Stomach smooth muscle (tissue), 2 donors: ENCODE data around the gene TFG.

ENCODE experiments used
- H3K27ac ChIP-seq: one replicate; pipeline ENCODE4 v1.7.0; 2013; ENCODE audit warnings: mild to moderate bottlenecking, low read length, inconsistent platforms
- H3K27me3 ChIP-seq, 2 donors: one replicate each; pipeline ENCODE4 v1.7.0; 2013; ENCODE audit warnings: low read length in 2 of 2; ENCODE audit not compliant: insufficient read depth in 2 of 2, control insufficient read depth in 1 of 2
- H3K36me3 ChIP-seq, 2 donors: one replicate each; pipeline ENCODE4 v1.7.0; 2013; ENCODE audit warnings: low read length in 2 of 2; ENCODE audit not compliant: control insufficient read depth in 2 of 2, insufficient read depth in 2 of 2
- H3K4me1 ChIP-seq: one replicate; pipeline ENCODE4 v1.7.0; 2013; ENCODE audit warnings: low read length; ENCODE audit not compliant: control insufficient read depth, insufficient read depth
- H3K4me3 ChIP-seq, 2 donors: one replicate each; pipeline ENCODE4 v1.7.0; 2013; ENCODE audit warnings: low read length in 2 of 2
- H3K9ac ChIP-seq, 2 donors: one replicate each; pipeline ENCODE4 v1.7.0; 2013; ENCODE audit warnings: low read length in 2 of 2, mild to moderate bottlenecking in 1 of 2
- H3K9me3 ChIP-seq, 2 donors: one replicate each; pipeline ENCODE4 v1.7.0; 2013; ENCODE audit warnings: low read length in 2 of 2; ENCODE audit not compliant: control insufficient read depth in 2 of 2
- donor health status: healthy.
- donor health status: Pancreatic carcinoma.

TFG gene

GRCh38 chr3:100730524-100730923, 21.2 kb downstream of the TFG start:
- Histone ChIP-seq H3K27me3 (no peaks in the 10 kb centered on the region), H3K4me3 (no peak overlapping the region), H3K27ac (no peak overlapping the region), H3K36me3 (peaks cover 8% of the 10 kb centered on the region in 2 donors), H3K9me3 (no peaks in the 10 kb centered on the region), H3K4me1 (no peaks in the 10 kb centered on the region), H3K9ac (no peak overlapping the region)

GRCh38 chr3:100732435-100732834, 23.1 kb downstream of the TFG start:
- no peaks in the 10 kb centered on the region for H3K4me1 ChIP-seq
- H3K27me3 ChIP-seq, result no peaks in the 10 kb centered on the region
- peaks cover 10 to 15% of the 10 kb centered on the region in 2 donors for H3K36me3 ChIP-seq
- no peaks in the 10 kb centered on the region for H3K9me3 ChIP-seq
- no peak overlapping the region for H3K4me3 ChIP-seq
- H3K9ac ChIP-seq, result no peak overlapping the region
- no peak overlapping the region for H3K27ac ChIP-seq

GRCh38 chr3:100737334-100737733, 28.0 kb downstream of the TFG start:
- Histone ChIP-seq H3K9ac (no peak overlapping the region), H3K9me3 (no peaks in the 10 kb centered on the region), H3K4me3 (no peak overlapping the region), H3K27ac (no peak overlapping the region), H3K27me3 (no peaks in the 10 kb centered on the region), H3K4me1 (no peaks in the 10 kb centered on the region), H3K36me3 (peaks cover 24 to 28% of the 10 kb centered on the region in 2 donors)

GRCh38 chr3:100740207-100740606, 30.9 kb downstream of the TFG start:
- no peak overlapping the region for H3K4me3 ChIP-seq
- H3K9me3 ChIP-seq, result no peaks in the 10 kb centered on the region
- no peak overlapping the region for H3K9ac ChIP-seq
- no peak overlapping the region for H3K27ac ChIP-seq
- H3K36me3 ChIP-seq, result peaks cover 29 to 40% of the 10 kb centered on the region in 2 donors
- no peaks in the 10 kb centered on the region for H3K4me1 ChIP-seq
- no peaks in the 10 kb centered on the region for H3K27me3 ChIP-seq

GRCh38 chr3:100743535-100743934, 34.2 kb downstream of the TFG start:
- no peaks in the 10 kb centered on the region for H3K4me1 ChIP-seq
- no peak overlapping the region for H3K9ac ChIP-seq
- H3K27ac ChIP-seq, result no peak overlapping the region
- H3K4me3 ChIP-seq, result no peak overlapping the region
- H3K27me3 ChIP-seq, result no peaks in the 10 kb centered on the region
- peaks cover 21 to 35% of the 10 kb centered on the region in 2 donors for H3K36me3 ChIP-seq
- no peaks in the 10 kb centered on the region for H3K9me3 ChIP-seq

- Histone ChIP-seq H3K4me1 (no peaks in the 10 kb centered on the region), H3K9me3 (no peaks in the 10 kb centered on the region), H3K36me3 (peaks cover 25 to 39% of the 10 kb centered on the region in 2 donors), H3K4me3 (no peak overlapping the region), H3K27me3 (no peaks in the 10 kb centered on the region), H3K9ac (no peak overlapping the region), H3K27ac (no peak overlapping the region)
Observed at GRCh38 chr3:100744671-100745070, 35.4 kb downstream of the TFG start.

GRCh38 chr3:100745617-100746016, 36.3 kb downstream of the TFG start:
- no peak overlapping the region for H3K27ac ChIP-seq
- no peaks in the 10 kb centered on the region for H3K4me1 ChIP-seq
- no peaks in the 10 kb centered on the region for H3K27me3 ChIP-seq
- no peaks in the 10 kb centered on the region for H3K9me3 ChIP-seq
- H3K9ac ChIP-seq, result no peak overlapping the region
- H3K4me3 ChIP-seq, result no peak overlapping the region
- peaks cover 22 to 36% of the 10 kb centered on the region in 2 donors for H3K36me3 ChIP-seq

GRCh38 chr3:100746092-100746491, 36.8 kb downstream of the TFG start:
- Histone ChIP-seq H3K4me3 (no peak overlapping the region), H3K9me3 (no peaks in the 10 kb centered on the region), H3K27ac (no peak overlapping the region), H3K4me1 (no peaks in the 10 kb centered on the region), H3K36me3 (peaks cover 25 to 38% of the 10 kb centered on the region in 2 donors), H3K9ac (no peak overlapping the region), H3K27me3 (no peaks in the 10 kb centered on the region)

- no peak overlapping the region for H3K4me3 ChIP-seq
- H3K36me3 ChIP-seq, result peaks cover 29 to 47% of the 10 kb centered on the region in 2 donors
- H3K27me3 ChIP-seq, result no peaks in the 10 kb centered on the region
- no peak overlapping the region for H3K27ac ChIP-seq
- H3K9me3 ChIP-seq, result no peaks in the 10 kb centered on the region
- no peak overlapping the region for H3K9ac ChIP-seq
- no peaks in the 10 kb centered on the region for H3K4me1 ChIP-seq
Observed at GRCh38 chr3:100748220-100748619, 38.9 kb downstream of the TFG start.

- Histone ChIP-seq H3K4me3 (no peak overlapping the region), H3K9ac (no peak overlapping the region), H3K27me3 (no peaks in the 10 kb centered on the region), H3K27ac (no peak overlapping the region), H3K36me3 (peaks cover 29 to 47% of the 10 kb centered on the region in 2 donors), H3K4me1 (no peaks in the 10 kb centered on the region), H3K9me3 (no peaks in the 10 kb centered on the region)
Observed at GRCh38 chr3:100748967-100749366, 39.7 kb downstream of the TFG start.

GRCh38 chr3:100753846-100754245, 44.6 kb downstream of the TFG start:
- H3K4me3 ChIP-seq, result no peak overlapping the region
- no peak overlapping the region for H3K9ac ChIP-seq
- no peaks in the 10 kb centered on the region for H3K9me3 ChIP-seq
- H3K27me3 ChIP-seq, result no peaks in the 10 kb centered on the region
- H3K36me3 ChIP-seq, result peaks cover 15 to 34% of the 10 kb centered on the region in 2 donors
- H3K4me1 ChIP-seq, result peaks cover 11% of the 10 kb centered on the region
- H3K27ac ChIP-seq, result no peak overlapping the region
